Measurements from ENCODE around the gene ATR. TPM values are rescaled to one million over a fixed set of nuclear protein-coding genes. Genes with fewer than 3 reads are reported as not detected.
A peak's percentile ranks its signal among the peaks of the same experiment; 100 is the strongest.

The ATR gene
- total RNA-seq, 1 experiment from 2014 or later: 17.5 TPM

DNA sequence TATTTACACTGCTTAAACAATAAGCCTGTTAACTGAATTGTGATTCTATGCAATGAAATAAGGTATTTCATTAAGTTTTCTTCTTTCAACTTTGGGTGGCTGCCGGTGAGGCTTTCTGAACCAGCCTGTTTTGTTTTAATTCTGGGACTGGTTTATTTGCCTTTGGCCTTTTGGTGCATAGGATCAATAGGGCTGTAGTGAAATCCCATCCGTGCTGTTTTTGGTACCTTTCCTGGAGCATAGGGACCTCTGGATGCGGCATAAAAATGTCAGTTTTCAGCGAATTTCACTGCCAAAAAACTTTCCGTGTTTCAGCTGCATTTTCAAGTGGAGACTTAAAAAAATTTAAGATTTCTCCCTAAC lies 18.2 kb upstream of the ATR start:
- Histone ChIP-seq H3K4me3 (ENCODE audit: low read depth, low read length) (peak overlapping the region; percentile 63), H3K4me1 (peaks cover 26% of the 10 kb centered on the region), H3K9me3 (no peaks in the 10 kb centered on the region), H3K36me3 (ENCODE audit: control insufficient read depth, insufficient read depth, low read length) (no peaks in the 10 kb centered on the region), H3K27me3 (replicated peaks; ENCODE audit: control insufficient read depth, insufficient read depth, low read length) (no peaks in the 10 kb centered on the region)
- Mint-ChIP-seq H3K27ac (ENCODE audit: unreplicated experiment) (peak overlapping the region; percentile 61), H3K36me3 (ENCODE audit: insufficient read depth, unreplicated experiment) (peaks cover 13% of the 10 kb centered on the region), H3K9me3 (ENCODE audit: unreplicated experiment) (no peaks in the 10 kb centered on the region), H3K4me1 (ENCODE audit: low read depth, unreplicated experiment) (peaks cover 14% of the 10 kb centered on the region), H3K4me3 (ENCODE audit: unreplicated experiment) (peak overlapping the region; percentile 91), H3K27me3 (ENCODE audit: insufficient read depth, unreplicated experiment) (no peaks in the 10 kb centered on the region)
- TSS peak; percentile 57 for BruUV-seq (replicated peaks)
- TF ChIP-seq, protein P1, sequence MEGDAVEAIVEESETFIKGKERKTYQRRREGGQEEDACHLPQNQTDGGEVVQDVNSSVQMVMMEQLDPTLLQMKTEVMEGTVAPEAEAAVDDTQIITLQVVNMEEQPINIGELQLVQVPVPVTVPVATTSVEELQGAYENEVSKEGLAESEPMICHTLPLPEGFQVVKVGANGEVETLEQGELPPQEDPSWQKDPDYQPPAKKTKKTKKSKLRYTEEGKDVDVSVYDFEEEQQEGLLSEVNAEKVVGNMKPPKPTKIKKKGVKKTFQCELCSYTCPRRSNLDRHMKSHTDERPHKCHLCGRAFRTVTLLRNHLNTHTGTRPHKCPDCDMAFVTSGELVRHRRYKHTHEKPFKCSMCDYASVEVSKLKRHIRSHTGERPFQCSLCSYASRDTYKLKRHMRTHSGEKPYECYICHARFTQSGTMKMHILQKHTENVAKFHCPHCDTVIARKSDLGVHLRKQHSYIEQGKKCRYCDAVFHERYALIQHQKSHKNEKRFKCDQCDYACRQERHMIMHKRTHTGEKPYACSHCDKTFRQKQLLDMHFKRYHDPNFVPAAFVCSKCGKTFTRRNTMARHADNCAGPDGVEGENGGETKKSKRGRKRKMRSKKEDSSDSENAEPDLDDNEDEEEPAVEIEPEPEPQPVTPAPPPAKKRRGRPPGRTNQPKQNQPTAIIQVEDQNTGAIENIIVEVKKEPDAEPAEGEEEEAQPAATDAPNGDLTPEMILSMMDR (IDR thresholded peaks at IDR 0.05; ENCODE audit: insufficient read depth in 1 of 2, low read depth in 1 of 2, low read length in 1 of 2, severe bottlenecking in 1 of 2, unreplicated experiment in 1 of 2): no peak
- no peak for DNase-seq
- intact Hi-C loops (cut with micrococcal nuclease; ENCODE audit: unreplicated experiment): loop anchor here (1.0 to 5.0 kb wide), 3 partner anchors 12 to 128 kb away; partner anchors contain the start of gene TRPC1
- ChIA-PET POLR2A (interaction anchor here (0.5 to 1.0 kb wide), 2 partner anchors 12 to 127 kb away, joined by 4 to 5 read pairs; no protein-coding TSS in a partner anchor), CTCF (interaction anchor here (1.1 kb wide), 1 partner anchor 10 kb away, joined by 4 read pairs; no protein-coding TSS in a partner anchor)

DNA sequence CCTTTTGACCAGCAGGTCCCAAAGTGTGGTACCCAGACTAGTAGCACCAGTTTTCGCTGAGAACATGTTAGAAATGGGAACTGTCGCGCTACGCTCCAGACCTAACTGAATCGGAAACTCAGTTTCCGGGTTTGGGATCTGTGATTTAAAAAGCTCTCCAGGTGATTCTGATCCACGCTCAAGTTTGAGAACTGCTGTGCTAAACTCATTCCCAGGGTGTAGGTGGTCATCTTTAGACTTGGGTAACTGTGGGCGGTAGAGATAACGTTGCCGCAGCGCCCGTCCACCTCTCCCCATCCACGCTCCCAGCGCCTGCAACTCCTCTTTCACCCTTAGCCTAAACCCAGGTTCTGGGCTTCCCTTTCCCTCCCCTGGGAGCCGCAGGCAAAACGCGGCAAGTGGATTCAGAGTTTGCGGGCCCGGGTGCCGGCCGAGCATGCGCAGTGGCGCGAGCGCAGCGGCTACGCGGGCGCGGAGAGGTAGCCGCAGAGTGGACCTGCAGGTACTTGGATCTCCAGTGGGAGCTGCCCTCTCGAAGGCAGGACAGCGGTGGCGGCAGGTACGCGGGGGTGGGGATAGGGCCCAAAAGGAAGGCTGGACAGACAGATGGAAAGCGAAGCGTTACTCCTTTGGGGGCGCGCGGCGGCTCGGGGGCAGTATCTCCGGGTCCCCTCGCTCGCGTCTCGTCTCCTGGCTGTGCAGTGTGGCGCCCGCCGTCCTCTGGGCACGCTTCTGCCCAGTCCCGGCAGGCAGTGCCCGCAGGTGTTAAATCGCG lies 17.6 kb upstream of the ATR start, which contains the start of gene PLS1:
Gene PLS1, plus strand, starts transcription at position 443 of the 775 bp plus-strand sequence. CDS start 67,845 bp downstream, outside the sequence.
- H3K9me3 ChIP-seq: no peaks in the 10 kb centered on the region
- Mint-ChIP-seq H3K4me1 (ENCODE audit: low read depth, unreplicated experiment) (peaks cover 14% of the 10 kb centered on the region), H3K36me3 (ENCODE audit: insufficient read depth, unreplicated experiment) (peaks cover 13% of the 10 kb centered on the region), H3K27me3 (ENCODE audit: insufficient read depth, unreplicated experiment) (no peaks in the 10 kb centered on the region), H3K9me3 (ENCODE audit: unreplicated experiment) (no peaks in the 10 kb centered on the region), H3K27ac (ENCODE audit: unreplicated experiment) (peak within 1 kb of the TSS; percentile 61), H3K4me3 (ENCODE audit: unreplicated experiment) (peak within 1 kb of the TSS; percentile 91)
- H3K36me3 ChIP-seq (ENCODE audit: control insufficient read depth, insufficient read depth, low read length): no peaks in the 10 kb centered on the region
- peak; percentile 88 to 97 for DNase-seq
- CTCF ChIA-PET: interaction anchor here (1.1 kb wide), 1 partner anchor 9 kb away, joined by 4 read pairs; no protein-coding TSS in a partner anchor
- POLR2A ChIA-PET: interaction anchor here (0.5 to 1.0 kb wide), 2 partner anchors 13 to 128 kb away, joined by 4 to 5 read pairs; no protein-coding TSS in a partner anchor
- H3K4me1 ChIP-seq: peaks cover 22% of the 10 kb centered on the region; the same call in 1 of the 2 replicates
- no peaks in the 10 kb centered on the region for H3K27me3 ChIP-seq (replicated peaks; ENCODE audit: control insufficient read depth, insufficient read depth, low read length)
- intact Hi-C loops (cut with micrococcal nuclease; ENCODE audit: unreplicated experiment): loop anchor here (1.0 to 5.0 kb wide), 3 partner anchors 12 to 129 kb away; partner anchors contain the start of gene TRPC1
- TF ChIP-seq, protein P1 (IDR thresholded peaks at IDR 0.05; ENCODE audit: insufficient read depth in 1 of 2, low read depth in 1 of 2, low read length in 1 of 2, severe bottlenecking in 1 of 2, unreplicated experiment in 1 of 2): no peak
- peak within 1 kb of the TSS; percentile 63 for H3K4me3 ChIP-seq (ENCODE audit: low read depth, low read length)
- no TSS peak for BruUV-seq (replicated peaks)

DNA sequence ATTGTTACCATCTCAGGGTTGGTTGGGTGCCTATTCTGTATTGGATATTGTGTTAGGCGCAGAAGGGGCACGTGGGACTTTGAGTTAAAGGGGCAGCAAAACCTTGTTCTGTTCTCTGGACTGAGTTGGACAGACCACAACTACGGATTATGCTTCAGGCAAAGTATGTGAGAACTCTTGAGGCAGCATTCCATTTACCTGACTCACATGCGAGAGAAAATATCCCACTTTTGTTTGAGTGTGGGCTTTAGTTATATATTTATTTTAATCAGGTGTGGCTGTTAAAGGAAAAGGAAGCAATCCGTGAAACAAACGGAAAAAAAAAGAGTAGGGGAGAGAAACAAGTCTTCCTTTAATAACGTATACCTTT lies 17.0 kb upstream of the ATR start:
- Mint-ChIP-seq H3K27me3 (ENCODE audit: insufficient read depth, unreplicated experiment) (no peaks in the 10 kb centered on the region), H3K36me3 (ENCODE audit: insufficient read depth, unreplicated experiment) (peaks cover 13% of the 10 kb centered on the region), H3K4me3 (ENCODE audit: unreplicated experiment) (peak overlapping the region; percentile 91), H3K27ac (ENCODE audit: unreplicated experiment) (peak overlapping the region; percentile 61), H3K9me3 (ENCODE audit: unreplicated experiment) (no peaks in the 10 kb centered on the region), H3K4me1 (ENCODE audit: low read depth, unreplicated experiment) (peaks cover 14% of the 10 kb centered on the region)
- Histone ChIP-seq H3K27me3 (replicated peaks; ENCODE audit: control insufficient read depth, insufficient read depth, low read length) (no peaks in the 10 kb centered on the region), H3K36me3 (ENCODE audit: control insufficient read depth, insufficient read depth, low read length) (no peaks in the 10 kb centered on the region), H3K4me3 (ENCODE audit: low read depth, low read length) (peak overlapping the region; percentile 63), H3K9me3 (no peaks in the 10 kb centered on the region), H3K4me1 (peaks cover 22% of the 10 kb centered on the region; the same call in 1 of the 2 replicates)
- intact Hi-C loops (cut with micrococcal nuclease; ENCODE audit: unreplicated experiment): loop anchor here (5.0 kb wide), 1 partner anchor 72 kb away; no protein-coding TSS in a partner anchor
- TSS peak; percentile 95 for BruUV-seq (replicated peaks)
- peak; percentile 51 to 52 for DNase-seq
- CTCF ChIA-PET: interaction anchor here (1.1 kb wide), 1 partner anchor 9 kb away, joined by 4 read pairs; no protein-coding TSS in a partner anchor
- POLR2A ChIA-PET: no interaction called here
- TF ChIP-seq, protein P1 (IDR thresholded peaks at IDR 0.05; ENCODE audit: insufficient read depth in 1 of 2, low read depth in 1 of 2, low read length in 1 of 2, severe bottlenecking in 1 of 2, unreplicated experiment in 1 of 2): no peak

Data from Caco-2 (cell line).